Colonic mucosa (tissue), 4 donors: ENCODE measurements around the gene CRTAP. TPM values are rescaled to one million over a fixed set of nuclear protein-coding genes. Genes with fewer than 3 reads are reported as not detected.
"Not testable (repeated sequence)": the region's sequence is repeated elsewhere in the genome, so short reads cannot be mapped to it uniquely, and the experiment has no call there.

Experiments used
- DNase-seq: peaks from one replicate; pipeline ENCODE4 v3.0.0-alpha.2; 2020
- H3K27ac ChIP-seq: fragments of 200-600 bp; one replicate; pipeline ENCODE4 v1.8.0; 2021
- H3K27me3 ChIP-seq: fragments of 200-600 bp; one replicate; pipeline ENCODE4 v1.8.0; 2021
- H3K36me3 ChIP-seq: fragments of 200-600 bp; one replicate; pipeline ENCODE4 v1.8.0; 2021
- H3K4me1 ChIP-seq: fragments of 200-600 bp; one replicate; pipeline ENCODE4 v1.8.0; 2021; ENCODE audit warnings: mild to moderate bottlenecking
- H3K4me3 ChIP-seq: fragments of 200-600 bp; one replicate; pipeline ENCODE4 v1.8.0; 2021
- H3K9ac ChIP-seq, 2 donors: one replicate each; pipeline ENCODE4 v1.7.0; 2013; ENCODE audit warnings: control low read depth in 2 of 2, low read depth in 2 of 2, low read length in 2 of 2
- H3K9me3 ChIP-seq: fragments of 200-600 bp; one replicate; pipeline ENCODE4 v1.8.0; 2021
- CTCF ChIP-seq: fragments of 200-600 bp; IDR thresholded peaks from one replicate; pipeline ENCODE4 v1.8.0; 2022; ENCODE audit warnings: antibody characterized with exemption, mild to moderate bottlenecking
- intact Hi-C: fragments of 100-400 bp; cut with DNase I; formaldehyde crosslinking; loops from one replicate; pipeline ENCODE4 v1.14.1; 2022
- total RNA-seq, 2 donors: library from RNA; stranded (reverse); fragmentation: NEBNext Ultra II Directional in 1 of 2; extraction: Animal tissue kit (Norgen Biotek cat#: 25700) in 1 of 2; gene quantifications; one replicate each; pipeline ENCODE4 v1.2.1, GENCODE V29; 2021
- donor health status: healthy.
- donor health status: DM: no; HTN: no; CAD: no.
- donor health status: DM: no; HTN: no; CAD: no.

CRTAP gene
- total RNA-seq, result 100 to 1,000 TPM in 1 of 2 donors, 10 to 100 TPM in 1; 92.7 to 101 TPM

GRCh38 chr3:33113772-33114621, at the start of gene CRTAP:
CRTAP (plus strand) TSS chr3:33114014; CDS start chr3:33114078, 64 bp downstream.
- H3K4me1 ChIP-seq, result no peaks in the 10 kb centered on the region
- peak; percentile 97 for DNase-seq
- no peaks in the 10 kb centered on the region for H3K27me3 ChIP-seq
- H3K4me3 ChIP-seq, result peak within 1 kb of the TSS; percentile 67
- no peak for TF ChIP-seq CTCF
- H3K9ac ChIP-seq, result peak within 1 kb of the TSS; percentile 88 to 89
- H3K9me3 ChIP-seq, result no peaks in the 10 kb centered on the region
- intact Hi-C loops, result no loop called here
- H3K27ac ChIP-seq, result peak within 1 kb of the TSS; percentile 94
- H3K36me3 ChIP-seq, result no peaks in the 10 kb centered on the region

DNA sequence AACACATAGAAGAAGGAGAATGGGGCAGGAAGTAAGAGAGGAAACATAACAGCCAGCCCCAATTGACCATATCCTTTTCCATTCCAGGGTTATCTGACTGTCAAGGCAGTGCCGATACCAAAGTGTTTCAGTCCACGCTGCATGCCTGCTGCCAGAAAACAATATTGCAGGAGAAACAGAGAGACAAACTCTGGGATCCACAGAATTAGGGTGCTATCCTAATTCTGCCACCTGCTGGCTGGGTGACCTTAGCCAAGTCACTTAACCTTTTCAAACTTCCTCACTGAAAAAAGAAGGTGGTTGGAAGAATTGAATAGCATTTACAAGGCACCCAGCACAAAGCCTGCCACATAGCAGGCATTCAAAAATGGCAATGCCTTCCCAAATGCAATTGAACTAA, 48.9 kb upstream of the CRTAP start:
- Histone ChIP-seq H3K4me1 (no peaks in the 10 kb centered on the region), H3K27ac (no peak overlapping the region), H3K27me3 (no peaks in the 10 kb centered on the region), H3K4me3 (no peak overlapping the region), H3K9ac (no peak overlapping the region), H3K36me3 (no peaks in the 10 kb centered on the region), H3K9me3 (no peaks in the 10 kb centered on the region)
- intact Hi-C loops, result no loop called here
- TF ChIP-seq CTCF, result no peak
- DNase-seq, result no peak

DNA sequence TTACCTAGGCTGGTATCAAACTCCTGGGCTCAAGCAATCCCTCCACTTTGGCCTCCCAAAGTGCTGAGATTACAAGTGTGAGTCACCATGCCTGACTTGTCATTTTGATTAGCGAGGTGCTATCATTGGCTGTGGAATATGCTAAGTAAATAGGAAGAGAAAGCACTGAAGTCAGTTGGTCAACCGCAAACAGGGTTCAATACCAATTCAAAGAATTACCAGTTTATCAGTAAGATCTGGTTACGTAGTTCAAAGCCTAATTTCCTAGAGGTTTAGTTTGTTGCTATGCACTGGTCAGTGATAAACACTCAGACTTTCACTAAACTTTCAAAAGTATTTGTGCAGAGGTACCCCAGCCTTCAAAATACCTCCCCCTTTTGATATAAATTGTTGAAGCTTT, 46.3 kb upstream of the CRTAP start:
- H3K4me1 ChIP-seq, result no peaks in the 10 kb centered on the region
- H3K27me3 ChIP-seq, result no peaks in the 10 kb centered on the region
- no peak for DNase-seq
- intact Hi-C loops, result no loop called here
- no peaks in the 10 kb centered on the region for H3K36me3 ChIP-seq
- no peak overlapping the region for H3K9ac ChIP-seq
- no peak overlapping the region for H3K27ac ChIP-seq
- no peak overlapping the region for H3K4me3 ChIP-seq
- no peaks in the 10 kb centered on the region for H3K9me3 ChIP-seq
- no peak for TF ChIP-seq CTCF

- H3K27me3 ChIP-seq, H3K9ac ChIP-seq, H3K4me1 ChIP-seq, H3K9me3 ChIP-seq, DNase-seq, H3K27ac ChIP-seq, H3K4me3 ChIP-seq, H3K36me3 ChIP-seq, intact Hi-C loops: not testable (repeated sequence)
Observed at GRCh38 chr3:33069862-33070261, 44.0 kb upstream of the CRTAP start.

DNA sequence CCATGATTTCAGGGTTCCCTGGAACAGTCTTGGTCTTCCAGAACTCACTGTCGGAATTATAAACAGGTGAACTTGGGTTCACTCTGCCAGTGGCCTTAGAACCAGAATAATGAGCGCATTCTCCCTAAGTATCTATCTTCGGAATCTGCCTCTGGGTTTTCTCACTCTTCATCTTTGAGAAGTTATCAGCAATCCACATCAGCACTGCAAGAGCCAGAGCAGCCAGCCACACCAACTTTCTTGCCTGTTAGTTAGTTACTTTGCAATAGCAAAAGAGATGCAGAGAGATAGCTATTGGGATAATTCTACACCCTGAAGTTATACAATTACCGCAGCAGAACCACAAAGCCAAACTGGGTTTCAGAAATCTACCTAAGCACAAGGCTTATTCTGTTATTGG, 42.6 kb upstream of the CRTAP start:
- Histone ChIP-seq H3K9ac (no peak overlapping the region), H3K4me3 (no peak overlapping the region), H3K36me3 (no peaks in the 10 kb centered on the region), H3K4me1 (no peaks in the 10 kb centered on the region), H3K27me3 (no peaks in the 10 kb centered on the region), H3K27ac (no peak overlapping the region), H3K9me3 (no peaks in the 10 kb centered on the region)
- no peak for TF ChIP-seq CTCF
- no peak for DNase-seq
- intact Hi-C loops, result no loop called here

DNA sequence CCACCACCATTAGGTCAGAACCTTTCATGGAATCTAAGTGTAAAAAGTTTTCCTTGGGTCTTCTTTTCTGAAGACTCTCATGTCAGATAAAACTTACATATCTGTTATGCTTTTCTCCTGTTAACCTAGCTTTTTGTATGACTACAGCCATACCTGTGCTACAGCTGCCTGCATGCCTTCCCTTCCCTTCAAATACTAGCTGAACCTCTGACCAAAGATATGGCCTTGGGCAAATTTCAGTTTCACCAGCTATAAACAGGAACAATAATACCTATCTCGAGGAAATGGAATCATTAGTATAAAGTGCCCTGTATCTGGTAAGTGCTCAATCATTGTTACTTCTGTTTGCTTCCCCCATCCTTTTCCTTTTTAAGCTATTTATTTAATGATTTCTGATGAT, 41.9 kb upstream of the CRTAP start:
- intact Hi-C loops, result no loop called here
- DNase-seq, result no peak
- H3K4me1 ChIP-seq, result no peaks in the 10 kb centered on the region
- H3K36me3 ChIP-seq, result no peaks in the 10 kb centered on the region
- no peak overlapping the region for H3K27ac ChIP-seq
- no peak overlapping the region for H3K4me3 ChIP-seq
- TF ChIP-seq CTCF, result no peak
- H3K27me3 ChIP-seq, result no peaks in the 10 kb centered on the region
- H3K9ac ChIP-seq, result no peak overlapping the region
- H3K9me3 ChIP-seq, result no peaks in the 10 kb centered on the region
